A549 (cell line): Measurements from ENCODE around the gene ACBD6. TPM values are rescaled to one million over a fixed set of nuclear protein-coding genes. Genes with fewer than 3 reads are reported as not detected.

Source experiments
- ATAC-seq, 2 experiments: fragments of 200-7000 bp in 1 of 2; fragments of >200 bp in 1 of 2; cut with Nextera tagmentation in 1 of 2; cut with Tn5 transposase in 1 of 2; 3 replicates each; pipeline versions ENCODE4 v1.8.0 to v1.9.1; 2018 to 2020; ENCODE audit warnings: mild to moderate bottlenecking in 1 of 2, moderate library complexity in 1 of 2
- CTCF ChIA-PET: fragments of 300-600 bp; sonication (Branson Sonifier 250); formaldehyde crosslinking; extraction: SDS; loops from one replicate; lab custom pipeline; 2021; ENCODE audit warnings: antibody characterized with exemption, inconsistent platforms; lab: Yijun Ruan, JAX
- POLR2A ChIA-PET: fragments of 350-600 bp; formaldehyde crosslinking; extraction: SDS; loops from one replicate; lab custom pipeline; 2021; ENCODE audit warnings: antibody characterized with exemption, inconsistent platforms; lab: Yijun Ruan, JAX
- DNase-seq, 2 experiments: peaks; one replicate each; pipeline versions ENCODE4 v3.0.0 to v3.0.0-alpha.2; 2011 to 2016; ENCODE audit warnings: low read depth in 1 of 2, low spot score in 1 of 2
- FAIRE-seq: peaks from 2 replicates; lab custom pipeline; 2011; peaks lifted over from hg19 to GRCh38; lab: Jason Lieb, UNC
- H3K27ac ChIP-seq, 2 experiments: fragments of >200 bp; sonication (Bioruptor Twin); formaldehyde crosslinking; 3 replicates each; pipeline ENCODE4 v1.5.1; 2016 to 2017
- H3K4me1 ChIP-seq: fragments of >200 bp; sonication (Bioruptor Twin); formaldehyde crosslinking; 3 replicates; pipeline ENCODE4 v1.6.1; 2016
- H3K4me2 ChIP-seq: fragments of >200 bp; sonication (Bioruptor Twin); formaldehyde crosslinking; 3 replicates; pipeline ENCODE4 v1.6.1; 2016
- H3K4me3 ChIP-seq: fragments of >200 bp; sonication (Bioruptor Twin); formaldehyde crosslinking; 3 replicates; pipeline ENCODE4 v1.5.1; 2016
- H3K9me3 ChIP-seq: fragments of >200 bp; sonication (Bioruptor Twin); formaldehyde crosslinking; 3 replicates; pipeline ENCODE4 v1.6.1; 2016
- ATOH8 ChIP-seq: fragments of 250-450 bp; sonication (Bioruptor Pico); IDR thresholded peaks from 2 replicates; pipeline ENCODE4 v1.5.0; 2020; ENCODE audit warnings: low read depth, mild to moderate bottlenecking, moderate library complexity
- BCL3 ChIP-seq: fragments of >200 bp; sonication (Bioruptor Twin); formaldehyde crosslinking; IDR thresholded peaks from 3 replicates; pipeline ENCODE4 v1.6.1; 2016
- BHLHE40 ChIP-seq: IDR thresholded peaks from 2 replicates; pipeline ENCODE4 v1.6.1; 2012; ENCODE audit warnings: low read depth, low read length, inconsistent platforms
- EHMT2 ChIP-seq: fragments of 200-600 bp; sonication (generic); IDR thresholded peaks from 2 replicates; pipeline ENCODE4 v1.6.1; 2016; ENCODE audit warnings: antibody characterized with exemption, low read depth, mild to moderate bottlenecking, moderate library complexity
- EP300 ChIP-seq, 2 experiments: fragments of >200 bp; sonication (Bioruptor Twin); formaldehyde crosslinking; IDR thresholded peaks; 2 replicates in 1 of 2; 3 replicates in 1 of 2; pipeline ENCODE4 v1.6.1; 2016 to 2017
- ESRRA ChIP-seq: fragments of 150-350 bp; IDR thresholded peaks from 2 replicates; pipeline ENCODE4 v1.6.1; 2014; ENCODE audit warnings: mild to moderate bottlenecking, low read length, borderline replicate concordance
- FOSB ChIP-seq: fragments of 250-450 bp; sonication (Bioruptor Pico); IDR thresholded peaks from 2 replicates; pipeline ENCODE4 v1.5.0; 2020; ENCODE audit warnings: mild to moderate bottlenecking, moderate library complexity
- FOSL2 ChIP-seq, 2 experiments: fragments of 450-650 bp in 1 of 2; fragments of >200 bp in 1 of 2; sonication (Bioruptor Twin) in 1 of 2; formaldehyde crosslinking; IDR thresholded peaks; 2 replicates each; pipeline versions ENCODE4 v1.5.0 to v1.6.1; 2016 to 2020; ENCODE audit warnings: mild to moderate bottlenecking in 1 of 2, moderate library complexity in 1 of 2
- FOXS1 ChIP-seq: fragments of 250-450 bp; sonication (Bioruptor Pico); IDR thresholded peaks from 2 replicates; pipeline ENCODE4 v1.5.0; 2020; ENCODE audit warnings: mild to moderate bottlenecking, moderate library complexity
- GATA3 ChIP-seq: IDR thresholded peaks from 2 replicates; pipeline ENCODE4 v1.6.1; 2012; ENCODE audit warnings: borderline replicate concordance
- HOXA7 ChIP-seq: fragments of 250-450 bp; sonication (Bioruptor Pico); IDR thresholded peaks from 2 replicates; pipeline ENCODE4 v1.5.0; 2020; ENCODE audit warnings: mild to moderate bottlenecking, moderate library complexity
- HOXB13 ChIP-seq: fragments of 250-450 bp; sonication (Bioruptor Pico); IDR thresholded peaks from 2 replicates; pipeline ENCODE4 v1.5.0; 2020; ENCODE audit warnings: low read depth, mild to moderate bottlenecking, moderate library complexity
- JUN ChIP-seq, 2 experiments: fragments of >200 bp; sonication (Bioruptor Twin); formaldehyde crosslinking; IDR thresholded peaks; 2 replicates in 1 of 2; 3 replicates in 1 of 2; pipeline ENCODE4 v1.6.1; 2016 to 2017
- JUNB ChIP-seq: fragments of >200 bp; sonication (Bioruptor Twin); formaldehyde crosslinking; IDR thresholded peaks from 2 replicates; pipeline ENCODE4 v1.6.1; 2016
- KDM5A ChIP-seq: fragments of 200-600 bp; sonication (generic); IDR thresholded peaks from 2 replicates; pipeline ENCODE4 v1.6.1; 2016; ENCODE audit warnings: antibody characterized with exemption, mild to moderate bottlenecking
- MAFK ChIP-seq: fragments of 450-650 bp; IDR thresholded peaks from 2 replicates; pipeline ENCODE4 v1.6.1; 2014; ENCODE audit not compliant: partially characterized antibody
- MAX ChIP-seq: IDR thresholded peaks from 2 replicates; pipeline ENCODE4 v1.6.1; 2012
- MAZ ChIP-seq: fragments of 150-350 bp; IDR thresholded peaks from 2 replicates; pipeline ENCODE4 v1.6.1; 2014; ENCODE audit warnings: antibody characterized with exemption, low read depth, low read length, borderline replicate concordance
- NFE2L2 ChIP-seq: fragments of 150-350 bp; conservative IDR thresholded peaks from 2 replicates; pipeline ENCODE4 v1.6.1; 2014; ENCODE audit warnings: low read length
- NPAS2 ChIP-seq: fragments of 250-450 bp; sonication (Bioruptor Pico); IDR thresholded peaks from 2 replicates; pipeline ENCODE4 v1.8.0; 2022; ENCODE audit warnings: mild to moderate bottlenecking, moderate library complexity, borderline replicate concordance
- NR3C1 ChIP-seq: fragments of >200 bp; sonication (Bioruptor Twin); formaldehyde crosslinking; IDR thresholded peaks from 3 replicates; pipeline ENCODE4 v1.6.1; 2017
- PHF8 ChIP-seq: fragments of 200-600 bp; sonication (generic); IDR thresholded peaks from 2 replicates; pipeline ENCODE4 v1.6.1; 2016; ENCODE audit warnings: low read depth, mild to moderate bottlenecking, antibody characterized with exemption, moderate library complexity, borderline replicate concordance
- POLR2A ChIP-seq: IDR thresholded peaks from 2 replicates; pipeline ENCODE4 v1.6.1; 2012; ENCODE audit warnings: mild to moderate bottlenecking, low read length
- RARB ChIP-seq: fragments of 250-450 bp; sonication (Bioruptor Pico); IDR thresholded peaks from 2 replicates; pipeline ENCODE4 v1.8.0; 2021; ENCODE audit warnings: mild to moderate bottlenecking, moderate library complexity
- RCOR1 ChIP-seq: fragments of 150-350 bp; IDR thresholded peaks from 2 replicates; pipeline ENCODE4 v1.6.1; 2014; ENCODE audit warnings: antibody characterized with exemption, low read length, low read depth
- RFX5 ChIP-seq: fragments of 450-650 bp; IDR thresholded peaks from 2 replicates; pipeline ENCODE4 v1.7.1; 2014; ENCODE audit warnings: antibody characterized with exemption, mild to moderate bottlenecking, moderate library complexity
- RNF2 ChIP-seq: fragments of 200-600 bp; sonication (generic); IDR thresholded peaks from 2 replicates; pipeline ENCODE4 v1.6.1; 2016; ENCODE audit warnings: low read depth, mild to moderate bottlenecking, antibody characterized with exemption, moderate library complexity, borderline replicate concordance
- SMC3 ChIP-seq: fragments of >200 bp; sonication (Bioruptor Twin); formaldehyde crosslinking; IDR thresholded peaks from 3 replicates; pipeline ENCODE4 v1.6.1; 2018; ENCODE audit warnings: inconsistent platforms
- SREBF2 ChIP-seq: fragments of 450-650 bp; IDR thresholded peaks from 2 replicates; pipeline ENCODE4 v1.6.1; 2014; ENCODE audit warnings: mild to moderate bottlenecking, moderate library complexity
- TFCP2L1 ChIP-seq: fragments of 250-450 bp; sonication (Bioruptor Pico); IDR thresholded peaks from 2 replicates; pipeline ENCODE4 v1.5.0; 2021; ENCODE audit warnings: mild to moderate bottlenecking
- TP53 ChIP-seq: fragments of 250-450 bp; sonication (Bioruptor Pico); IDR thresholded peaks from 2 replicates; pipeline ENCODE4 v1.5.0; 2021; ENCODE audit warnings: mild to moderate bottlenecking, moderate library complexity
- ZFP36 ChIP-seq: fragments of 450-650 bp; IDR thresholded peaks from 2 replicates; pipeline ENCODE4 v1.6.1; 2014; ENCODE audit warnings: borderline replicate concordance; ENCODE audit not compliant: partially characterized antibody
- ZNF302 ChIP-seq: fragments of 250-450 bp; sonication (Bioruptor Pico); IDR thresholded peaks from 2 replicates; pipeline ENCODE4 v1.9.0; 2021; ENCODE audit warnings: inconsistent platforms, mild to moderate bottlenecking, moderate library complexity
- ZSCAN20 ChIP-seq: fragments of 250-450 bp; sonication (Bioruptor Pico); IDR thresholded peaks from 2 replicates; pipeline ENCODE4 v1.8.0; 2022; ENCODE audit warnings: mild to moderate bottlenecking, moderate library complexity
- WGBS: methylation state at CpG from one replicate; pipeline ENCODE4 v1.1.6; 2017; ENCODE audit errors: missing lambda C conversion rate; 5-methylcytosine and 5-hydroxymethylcytosine counted together
- polyA plus RNA-seq, 4 experiments: library from polyadenylated mRNA; depleted of rRNA in 3 of 4; stranded (reverse); fragments of >200 nt; fragmentation: RNase III in 1 of 4; extraction: RNeasy Plus Mini Kit Qiagen cat#74134 plus additional on column Dnase treatment in 1 of 4; gene quantifications; 2 replicates in 3 of 4; 3 replicates in 1 of 4; pipeline ENCODE4 v1.2.3, GENCODE V29; 2011 to 2017
- TF ChIP-seq, protein P1 (sequence below): fragments of >200 bp; sonication (Bioruptor Twin); formaldehyde crosslinking; IDR thresholded peaks from 2 replicates; pipeline ENCODE4 v1.6.1; 2016
- TF ChIP-seq, protein P2 (sequence below): IDR thresholded peaks from 2 replicates; pipeline ENCODE4 v1.6.1; 2012; ENCODE audit warnings: low read depth, borderline replicate concordance

ACBD6 gene
- polyA plus RNA-seq, 2 of the 4 experiments (the other 2 are of a cell fraction): 61.4 to 91.3 TPM

DNA sequence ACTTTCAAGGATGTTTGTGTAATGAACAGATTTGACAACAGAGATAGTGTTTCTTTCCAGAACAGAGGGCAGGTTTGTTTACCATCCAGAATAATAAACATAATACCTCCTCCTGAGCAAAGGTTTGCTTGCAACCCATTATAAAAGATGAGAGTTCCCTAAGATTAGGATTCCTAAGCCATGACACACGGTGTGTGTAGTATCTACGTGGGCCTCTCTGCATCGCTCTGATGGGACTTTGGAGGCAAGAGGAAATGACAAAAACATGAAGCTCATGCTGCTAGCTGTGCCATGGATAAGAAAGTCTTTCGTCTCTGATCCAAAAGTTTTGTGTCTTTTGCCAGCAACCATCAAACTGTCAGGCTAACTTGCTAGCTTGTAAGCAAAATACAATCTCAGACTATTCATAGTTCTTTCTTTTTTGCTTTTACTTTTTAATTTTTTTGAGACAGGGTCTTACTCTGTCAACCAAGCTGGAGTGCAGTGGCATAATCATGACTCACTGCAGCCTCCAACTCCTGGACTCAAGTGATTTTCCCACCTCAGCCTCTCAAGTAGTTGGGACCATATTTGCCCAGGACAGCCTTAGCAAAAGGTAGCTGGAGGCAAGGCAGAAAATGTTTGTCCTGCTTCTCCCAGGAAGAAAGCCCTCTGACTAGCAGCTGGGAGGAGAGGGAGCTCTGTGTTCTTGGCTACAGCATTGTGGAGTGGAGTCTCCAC is 191.2 kb downstream of the ACBD6 start:
- ChIA-PET CTCF (interaction anchor here (1.4 kb wide), 1 partner anchor 79 kb away, joined by 3 read pairs; no protein-coding TSS in a partner anchor), POLR2A (no interaction called here)
- Histone ChIP-seq H3K4me1 (peaks cover 51% of the 10 kb centered on the region), H3K4me2 (peak overlapping the region; percentile 79), H3K4me3 (no peak overlapping the region), H3K27ac (peak overlapping the region; percentile 34 to 68; a peak in 5 of 6 replicates), H3K9me3 (0 out of 3 replicates have a peak, but pooled peaks cover 2% of the 10 kb centered on the region)
- DNase-seq: peak in 1 of 2 experiments; percentile 76
- WGBS: 10% methylated on average over 4 of the region's 4 CpGs
- TF ChIP-seq ZFP36 (no peak), MAFK (no peak), FOSL2 (IDR thresholded peaks at IDR 0.05) (no peak), FOSL2 (CRISPR knock-in tag; IDR thresholded peaks at IDR 0.05) (peak; percentile 28; the same call in 1 of the 2 replicates), MAZ (no peak)
- FAIRE-seq: no peak
- peak; percentile 65 to 82 for ATAC-seq

DNA sequence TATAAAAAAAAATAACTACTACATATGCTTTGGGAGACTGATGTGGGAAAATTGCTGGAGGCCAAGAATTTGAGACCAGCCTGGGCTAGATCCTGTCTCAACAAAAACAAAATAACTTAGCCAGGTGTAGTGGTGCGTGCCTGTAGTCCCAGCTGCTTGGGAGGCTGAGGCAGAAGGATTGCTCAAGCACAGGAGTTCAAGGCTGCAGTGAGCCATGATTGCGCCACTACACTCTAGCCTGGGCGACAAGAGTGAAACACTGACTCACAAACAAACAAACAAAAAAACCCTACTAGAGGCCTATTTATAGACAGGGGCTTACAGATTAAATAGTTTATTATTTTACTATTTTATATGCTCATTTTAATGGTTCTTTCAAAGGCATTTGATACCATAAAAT is 192.3 kb downstream of the ACBD6 start:
- ChIA-PET POLR2A (no interaction called here), CTCF (interaction anchor here (1.2 to 1.3 kb wide), 2 partner anchors 20 to 58 kb away, joined by 4 to 7 read pairs; no protein-coding TSS in a partner anchor)
- H3K4me2 ChIP-seq: peak overlapping the region; percentile 79
- H3K4me3 ChIP-seq: no peak overlapping the region
- peak overlapping the region; percentile 62 to 81 for H3K27ac ChIP-seq
- 10% methylated on average over 3 of the region's 3 CpGs for WGBS
- H3K9me3 ChIP-seq: 0 out of 3 replicates have a peak, but pooled peaks cover 2% of the 10 kb centered on the region
- FAIRE-seq: no peak
- ATAC-seq: peak; percentile 12 to 72; a peak in 3 of 6 replicates
- H3K4me1 ChIP-seq: peaks cover 51% of the 10 kb centered on the region
- peak in 1 of 2 experiments; percentile 83 for DNase-seq
- TF ChIP-seq ATOH8 (no peak), RNF2 (no peak), SMC3 (no peak), FOXS1 (CRISPR knock-in tag) (no peak), GATA3 (peak; percentile 37; the same call in 1 of the 2 replicates), RFX5 (no peak), BHLHE40 (no peak), TP53 (CRISPR knock-in tag) (no peak), RCOR1 (no peak), ZSCAN20 (no peak), NFE2L2 (no peak), RARB (peak; percentile 67; the same call in 1 of the 2 replicates), MAX (no peak; the same call in 1 of the 2 replicates), TFCP2L1 (CRISPR knock-in tag) (no peak), NPAS2 (no peak), POLR2A (no peak), JUN (IDR thresholded peaks at IDR 0.05) (0 out of 5 replicates have a peak, but pooled peaks of 1 of the 2 experiments have one; percentile 28), SREBF2 (no peak), HOXA7 (no peak), ESRRA (no peak), FOSL2 (IDR thresholded peaks at IDR 0.05) (0 out of 2 replicates have a peak, but pooled peaks have one; percentile 24), FOSL2 (CRISPR knock-in tag; IDR thresholded peaks at IDR 0.05) (peak; percentile 87), FOSB (CRISPR knock-in tag) (no peak), MAZ (no peak), BCL3 (no peak), JUNB (peak; percentile 49; the same call in 1 of the 2 replicates), EHMT2 (no peak), PHF8 (no peak), KDM5A (no peak), NR3C1 (no peak), EP300 (IDR thresholded peaks at IDR 0.05) (no peak), ZNF302 (CRISPR knock-in tag) (no peak), HOXB13 (CRISPR knock-in tag) (no peak)
- TF ChIP-seq, protein P1, sequence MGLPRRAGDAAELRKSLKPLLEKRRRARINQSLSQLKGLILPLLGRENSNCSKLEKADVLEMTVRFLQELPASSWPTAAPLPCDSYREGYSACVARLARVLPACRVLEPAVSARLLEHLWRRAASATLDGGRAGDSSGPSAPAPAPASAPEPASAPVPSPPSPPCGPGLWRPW: peak; percentile 81; the same call in 1 of the 2 replicates
- TF ChIP-seq, protein P2, sequence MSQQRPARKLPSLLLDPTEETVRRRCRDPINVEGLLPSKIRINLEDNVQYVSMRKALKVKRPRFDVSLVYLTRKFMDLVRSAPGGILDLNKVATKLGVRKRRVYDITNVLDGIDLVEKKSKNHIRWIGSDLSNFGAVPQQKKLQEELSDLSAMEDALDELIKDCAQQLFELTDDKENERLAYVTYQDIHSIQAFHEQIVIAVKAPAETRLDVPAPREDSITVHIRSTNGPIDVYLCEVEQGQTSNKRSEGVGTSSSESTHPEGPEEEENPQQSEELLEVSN: no peak
